ENCODE results near the gene APOM. TPM values are rescaled to one million over a fixed set of nuclear protein-coding genes. Genes with fewer than 3 reads are reported as not detected.

The APOM gene
- total and polyA plus RNA-seq, 9 donors = 1.3 to 7.7 (median 4.0) TPM

DNA sequence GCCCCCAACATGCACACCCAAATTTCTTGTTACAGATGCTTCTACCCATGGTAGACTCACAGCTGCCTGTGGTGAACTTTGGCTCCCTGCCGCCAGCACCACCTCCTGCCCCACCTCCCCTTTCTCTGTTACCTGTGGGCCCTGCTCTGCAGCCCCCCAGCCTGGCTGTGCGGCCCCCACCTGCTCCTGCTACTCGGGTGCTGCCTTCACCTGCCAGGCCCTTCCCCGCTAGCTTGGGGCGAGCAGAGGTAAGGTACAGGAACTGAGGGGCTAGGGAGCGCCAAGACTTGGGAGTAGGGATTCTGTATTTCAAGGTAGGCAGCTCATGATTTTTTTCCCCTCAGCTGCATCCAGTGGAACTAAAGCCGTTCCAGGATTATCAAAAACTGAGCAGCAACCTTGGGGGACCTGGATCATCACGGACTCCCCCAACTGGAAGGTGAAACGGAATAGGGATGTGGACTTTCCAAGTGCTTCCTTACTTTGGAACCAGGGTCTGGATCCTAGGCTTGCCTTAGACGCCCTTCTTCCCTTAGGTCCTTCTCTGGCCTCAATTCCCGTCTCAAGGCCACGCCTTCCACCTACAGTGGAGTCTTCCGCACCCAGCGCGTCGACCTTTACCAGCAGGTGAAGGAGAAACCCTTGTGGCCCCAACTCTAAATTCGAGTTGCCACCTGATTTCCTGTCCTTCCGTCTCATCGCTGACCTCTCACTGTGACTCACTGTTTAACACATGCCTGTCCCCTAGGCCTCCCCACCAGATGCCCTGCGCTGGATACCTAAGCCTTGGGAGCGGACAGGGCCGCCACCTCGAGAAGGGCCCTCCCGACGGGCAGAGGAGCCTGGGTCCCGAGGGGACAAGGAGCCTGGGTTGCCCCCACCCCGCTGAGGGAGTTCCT is 18.7 kb upstream of the APOM start:
- Histone ChIP-seq H3K9me3 (no peaks in the 10 kb centered on the region), H3K4me1 (ENCODE audit: insufficient read depth) (no peaks in the 10 kb centered on the region), H3K4me3 (no peak overlapping the region), H3K27ac (no peak overlapping the region), H3K27me3 (no peaks in the 10 kb centered on the region), H3K36me3 (peaks cover 3% of the 10 kb centered on the region)
- TF ChIP-seq CTCF (IDR thresholded peaks at IDR 0.05) = no peak
- TF ChIP-seq EP300 (IDR thresholded peaks at IDR 0.05) = no peak
- TF ChIP-seq POLR2A (IDR thresholded peaks at IDR 0.05) = no peak
- intact Hi-C loops (cut with DNase I) = no loop called here
- 69 to 75% (median 71%) methylated on average over 27 of the region's 27 CpGs for WGBS, 3 donors
- DNase-seq = no peak

GRCh38 chr6:31639043-31639442 is 16.7 kb upstream of the APOM start:
- intact Hi-C loops (cut with DNase I) = no loop called here
- 63 to 73% (median 64%) methylated on average over 9 of the region's 9 CpGs for WGBS, 3 donors
- H3K4me1 ChIP-seq (ENCODE audit: insufficient read depth) = no peaks in the 10 kb centered on the region
- H3K4me3 ChIP-seq = no peak overlapping the region
- TF ChIP-seq CTCF (IDR thresholded peaks at IDR 0.05) (no peak), POLR2A (IDR thresholded peaks at IDR 0.05) (no peak), EP300 (IDR thresholded peaks at IDR 0.05) (no peak)
- H3K9me3 ChIP-seq = no peaks in the 10 kb centered on the region
- no peaks in the 10 kb centered on the region for H3K27me3 ChIP-seq
- no peak overlapping the region for H3K27ac ChIP-seq
- no peak for DNase-seq
- peaks cover 3% of the 10 kb centered on the region for H3K36me3 ChIP-seq

DNA sequence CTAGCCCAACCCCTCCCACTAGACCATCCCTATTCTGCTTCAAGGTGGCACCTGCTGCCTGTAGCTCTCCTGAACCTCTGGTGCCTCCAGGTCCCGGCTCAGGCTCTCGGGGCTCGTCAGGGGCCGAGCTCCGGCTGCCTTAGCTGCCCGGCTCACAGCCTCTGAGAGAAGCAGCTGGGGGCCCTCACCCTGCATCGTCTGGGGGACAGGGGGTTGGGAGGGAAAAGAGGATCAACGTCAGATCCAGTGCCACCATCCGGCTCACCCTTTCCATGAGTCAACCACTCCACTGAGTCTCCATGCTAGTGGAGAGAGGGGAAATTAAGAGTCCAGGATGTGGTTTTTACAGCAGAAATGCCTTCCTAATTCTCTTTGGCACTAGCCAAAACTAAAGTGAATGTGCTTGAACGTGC is 16.2 kb upstream of the APOM start:
- TF ChIP-seq EP300 (IDR thresholded peaks at IDR 0.05) = no peak
- no peak for TF ChIP-seq CTCF (IDR thresholded peaks at IDR 0.05)
- TF ChIP-seq POLR2A (IDR thresholded peaks at IDR 0.05) = no peak
- intact Hi-C loops (cut with DNase I) = no loop called here
- DNase-seq = no peak
- no peaks in the 10 kb centered on the region for H3K9me3 ChIP-seq
- H3K4me1 ChIP-seq (ENCODE audit: insufficient read depth) = no peaks in the 10 kb centered on the region
- WGBS, 3 donors = 69 to 73% (median 69%) methylated on average over 10 of the region's 10 CpGs
- no peak overlapping the region for H3K27ac ChIP-seq
- no peak overlapping the region for H3K4me3 ChIP-seq
- no peaks in the 10 kb centered on the region for H3K27me3 ChIP-seq
- peaks cover 3% of the 10 kb centered on the region for H3K36me3 ChIP-seq

DNA sequence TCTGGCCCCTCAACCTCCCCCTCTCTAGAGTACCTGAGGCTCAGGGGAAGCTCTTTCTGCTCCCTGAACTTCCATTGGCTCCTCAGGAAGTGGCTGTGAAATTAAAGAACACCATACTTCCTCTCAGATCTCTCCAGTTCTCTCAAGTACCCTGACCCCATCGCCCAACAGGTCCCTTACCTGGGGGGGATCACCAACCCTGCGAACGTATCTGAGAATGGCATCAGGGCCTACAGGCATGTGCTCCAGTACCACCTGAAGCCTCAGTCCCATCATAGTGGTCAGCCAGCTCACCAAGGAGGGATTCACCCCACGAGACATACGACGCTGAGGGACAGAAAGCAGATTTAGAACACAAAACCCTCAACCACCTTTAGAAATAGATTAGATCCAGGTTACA is 15.1 kb upstream of the APOM start:
- DNase-seq = no peak
- H3K9me3 ChIP-seq = no peaks in the 10 kb centered on the region
- no peak overlapping the region for H3K4me3 ChIP-seq
- no peaks in the 10 kb centered on the region for H3K36me3 ChIP-seq
- WGBS, 3 donors = 91 to 96% (median 93%) methylated on average over 6 of the region's 6 CpGs
- H3K27ac ChIP-seq = no peak overlapping the region
- no peaks in the 10 kb centered on the region for H3K27me3 ChIP-seq
- intact Hi-C loops (cut with DNase I) = no loop called here
- TF ChIP-seq POLR2A (IDR thresholded peaks at IDR 0.05) = no peak
- TF ChIP-seq EP300 (IDR thresholded peaks at IDR 0.05) = no peak
- TF ChIP-seq CTCF (IDR thresholded peaks at IDR 0.05) = no peak
- no peaks in the 10 kb centered on the region for H3K4me1 ChIP-seq (ENCODE audit: insufficient read depth)

Data from ovary (tissue), 9 donors.